HepG2 (cell line): Measurements from ENCODE around the gene ADAMTS15. TPM values are rescaled to one million over a fixed set of nuclear protein-coding genes. Genes with fewer than 3 reads are reported as not detected.

Experiments
- ATAC-seq: fragments of 200-7000 bp; cut with Tn5 transposase; 3 replicates; pipeline ENCODE4 v1.9.1; 2020; ENCODE audit warnings: mild to moderate bottlenecking, moderate library complexity
- BruUV-seq: library from RNA; stranded (reverse); fragments of 400-500 nt; replicated peaks from 2 replicates; lab custom pipeline; 2021; lab: Mats Ljungman, UMichigan
- CTCF ChIA-PET: fragments of 300-600 bp; formaldehyde crosslinking; extraction: SDS; loops from one replicate; lab custom pipeline; 2021; ENCODE audit warnings: low total read pairs, inconsistent platforms, low intra/inter-chr PET ratio; lab: Yijun Ruan, JAX
- POLR2A ChIA-PET: fragments of 350-600 bp; sonication (Branson Sonifier 250); formaldehyde crosslinking; loops from one replicate; lab custom pipeline; 2020; ENCODE audit warnings: antibody characterized with exemption, inconsistent platforms; lab: Yijun Ruan, JAX
- DNase-seq: peaks from one replicate; pipeline ENCODE4 v3.0.0-alpha.2; 2015; ENCODE audit warnings: low spot score
- FAIRE-seq: peaks from 3 replicates; lab custom pipeline; 2011; peaks lifted over from hg19 to GRCh38; lab: Jason Lieb, UNC
- H2AFZ ChIP-seq: one replicate; pipeline ENCODE4 v1.6.1; 2011; ENCODE audit warnings: low read length, inconsistent platforms
- H3K27ac ChIP-seq: fragments of 300-600 bp; 3 replicates; pipeline ENCODE4 v1.8.0; 2011; ENCODE audit warnings: mixed run types, mild to moderate bottlenecking, mixed read lengths, low read length, inconsistent platforms; ENCODE audit not compliant: insufficient read depth; ENCODE audit errors: extremely low read length
- H3K27me3 ChIP-seq, 2 experiments: fragments of 200-600 bp in 1 of 2; 2 replicates in 1 of 2; 3 replicates in 1 of 2; pipeline versions ENCODE4 v1.6.0 to v1.8.0; 2011; ENCODE audit warnings: low read length in 2 of 2, mild to moderate bottlenecking in 2 of 2, moderate library complexity in 2 of 2, inconsistent platforms in 1 of 2; ENCODE audit not compliant: insufficient read depth in 2 of 2, control insufficient read depth in 1 of 2
- H3K36me3 ChIP-seq, 2 experiments: fragments of 200-600 bp in 1 of 2; replicated peaks in 1 of 2; 2 replicates in 1 of 2; 3 replicates in 1 of 2; pipeline versions ENCODE4 v1.5.1 to v1.8.0; 2011; ENCODE audit warnings: low read length in 2 of 2, inconsistent platforms in 1 of 2; ENCODE audit not compliant: insufficient read depth in 2 of 2, control insufficient read depth in 1 of 2
- H3K4me1 ChIP-seq: 2 replicates; pipeline ENCODE4 v1.5.1; 2012; ENCODE audit warnings: low read length, inconsistent platforms; ENCODE audit not compliant: insufficient read depth
- H3K4me2 ChIP-seq: 2 replicates; pipeline ENCODE4 v1.6.0; 2011; ENCODE audit warnings: low read depth, low read length, inconsistent platforms
- H3K4me3 ChIP-seq, 3 experiments: fragments of 200-600 bp in 1 of 3; sonication (generic), shearing (Covaris generic) in 1 of 3; replicated peaks in 1 of 3; 2 replicates each; pipeline ENCODE4 v1.5.1; 2011 to 2016; ENCODE audit warnings: low read length in 3 of 3, inconsistent platforms in 2 of 3, low read depth in 2 of 3, mild to moderate bottlenecking in 2 of 3, control low read depth in 1 of 3, mixed read lengths in 1 of 3; ENCODE audit not compliant: insufficient read depth in 1 of 3
- H3K79me2 ChIP-seq: one replicate; pipeline ENCODE4 v1.6.1; 2011; ENCODE audit warnings: low read length, inconsistent platforms; ENCODE audit not compliant: insufficient read depth
- H3K9ac ChIP-seq: 2 replicates; pipeline ENCODE4 v1.6.0; 2011; ENCODE audit warnings: mild to moderate bottlenecking, low read depth, low read length, inconsistent platforms; ENCODE audit not compliant: insufficient read depth
- H3K9me3 ChIP-seq: 2 replicates; pipeline ENCODE4 v1.5.1; 2012; ENCODE audit warnings: mild to moderate bottlenecking, low read length
- H4K20me1 ChIP-seq: 2 replicates; pipeline ENCODE4 v1.6.0; 2011; ENCODE audit warnings: inconsistent platforms, mild to moderate bottlenecking, low read length, moderate library complexity; ENCODE audit not compliant: insufficient read depth
- EEA1 ChIP-seq: sonication (generic); formaldehyde crosslinking; IDR thresholded peaks from 2 replicates; pipeline ENCODE4 v1.5.1; 2020; ENCODE audit warnings: mild to moderate bottlenecking, missing genetic modification reagents, borderline replicate concordance
- FOXK1 ChIP-seq: sonication (generic); formaldehyde crosslinking; IDR thresholded peaks from 2 replicates; pipeline ENCODE4 v1.4.0; 2020; ENCODE audit warnings: low read depth, missing genetic modification reagents, borderline replicate concordance
- HCFC1 ChIP-seq: fragments of 150-350 bp; IDR thresholded peaks from 2 replicates; pipeline ENCODE4 v1.6.1; 2014; ENCODE audit warnings: low read depth, low read length
- TAF15 ChIP-seq: fragments of 200-400 bp; formaldehyde crosslinking; IDR thresholded peaks from one replicate; pipeline ENCODE4 v1.6.1; 2018; ENCODE audit warnings: mild to moderate bottlenecking, low read depth, low read length; ENCODE audit not compliant: poor library complexity, severe bottlenecking
- TBX2 ChIP-seq: sonication (generic); formaldehyde crosslinking; IDR thresholded peaks from 2 replicates; pipeline ENCODE4 v1.5.0; 2020; ENCODE audit warnings: missing genetic modification reagents, mild to moderate bottlenecking, borderline replicate concordance
- TRIM22 ChIP-seq: fragments of 450-650 bp; IDR thresholded peaks from 2 replicates; pipeline ENCODE4 v1.6.1; 2017
- ZNF570 ChIP-seq: sonication (generic); formaldehyde crosslinking; IDR thresholded peaks from 2 replicates; pipeline ENCODE4 v1.4.0; 2020; ENCODE audit warnings: mild to moderate bottlenecking, missing genetic modification reagents, borderline replicate concordance
- ZNF720 ChIP-seq: sonication (generic); formaldehyde crosslinking; IDR thresholded peaks from 2 replicates; pipeline ENCODE4 v1.4.0; 2020; ENCODE audit warnings: missing genetic modification reagents
- ZNF766 ChIP-seq: sonication (generic); formaldehyde crosslinking; IDR thresholded peaks from 2 replicates; pipeline ENCODE4 v1.5.0; 2020; ENCODE audit warnings: missing genetic modification reagents, borderline replicate concordance
- WGBS: methylation state at CpG from one replicate; pipeline ENCODE4 v1.1.6; 2017; ENCODE audit warnings: low lambda C conversion rate; 5-methylcytosine and 5-hydroxymethylcytosine counted together
- in situ Hi-C: cut with HindIII; loops from 2 replicates; pipeline ENCODE4 v1.10.0; 2017; ENCODE audit warnings: low pct_unique_long_range_greater_than_20kb; ENCODE audit not compliant: extremely low pct_ligation_motif_present
- intact Hi-C: fragments of 100-400 bp; cut with micrococcal nuclease; formaldehyde crosslinking; loops from one replicate; pipeline ENCODE4 v1.10.0; 2022; ENCODE audit not compliant: unreplicated experiment
- polyA plus RNA-seq, 8 experiments: library from polyadenylated mRNA; depleted of rRNA in 3 of 8; stranded (reverse) in 7 of 8; unstranded in 1 of 8; fragments of >200 nt; fragmentation: Illumina TruSeq in 4 of 8; extraction: Trizol in 4 of 8; gene quantifications; 2 replicates each; pipeline versions ENCODE4 v1.2.1 to v1.2.3, GENCODE V29; 2011 to 2016; ENCODE audit warnings: low read depth in 4 of 8, missing spikeins in 1 of 8, mixed read lengths in 1 of 8; ENCODE audit not compliant: insufficient read depth in 1 of 8
- total RNA-seq, 5 experiments: library from RNA; depleted of rRNA; stranded (reverse); fragments of >200 nt; fragmentation: Illumina TruSeq; extraction: Trizol; gene quantifications; 2 replicates each; pipeline ENCODE4 v1.2.3, GENCODE V29; 2016; ENCODE audit warnings: low read depth in 1 of 5
- TF ChIP-seq, protein P1 (sequence below): IDR thresholded peaks from 2 replicates; pipeline ENCODE4 v1.6.1; 2016; ENCODE audit warnings: mild to moderate bottlenecking, missing biosample characterization, missing genetic modification reagents

The ADAMTS15 gene
- total and polyA plus RNA-seq, 2 of the 13 experiments (the other 11 are each of a cell fraction or from before 2014, with no cell fraction given), result 0.01 to 0.02 TPM

GRCh38 chr11:130436171-130436570 is 12.3 kb upstream of the ADAMTS15 start:
- Histone ChIP-seq H3K27ac (no peak overlapping the region), H3K36me3 (no peaks in the 10 kb centered on the region), H3K4me1 (no peaks in the 10 kb centered on the region), H3K4me3 (no peak overlapping the region), H3K9ac (no peak overlapping the region), H3K27me3 (peaks cover 0 to 8% of the 10 kb centered on the region in 2 experiments; a peak in 1 of 5 replicates), H2AFZ (no peak overlapping the region), H3K4me2 (no peak overlapping the region), H3K79me2 (no peaks in the 10 kb centered on the region)
- no TSS peak for BruUV-seq
- 10% methylated on average over 3 of the region's 3 CpGs for WGBS
- DNase-seq (no peak), FAIRE-seq (no peak)
- in situ Hi-C loops (loop anchor here (5.0 to 10.0 kb wide), 2 partner anchors 389 to 431 kb away; no protein-coding TSS in a partner anchor), intact Hi-C loops (no loop called here)
- CTCF ChIA-PET, result interaction anchor here (5.8 to 7.7 kb wide), 2 partner anchors 424 to 458 kb away, joined by 113 to 255 read pairs; no protein-coding TSS in a partner anchor
- POLR2A ChIA-PET, result no interaction called here
- TF ChIP-seq ZNF720 (CRISPR knock-in tag) (no peak), TBX2 (CRISPR knock-in tag) (no peak), HCFC1 (no peak), ZNF766 (CRISPR knock-in tag) (no peak), TAF15 (no peak)
- TF ChIP-seq, all 625 proteins: peak for 0
- Histone ChIP-seq H3K9me3 (no peaks in the 10 kb centered on the region), H4K20me1 (no peaks in the 10 kb centered on the region)
- no peak for ATAC-seq

DNA sequence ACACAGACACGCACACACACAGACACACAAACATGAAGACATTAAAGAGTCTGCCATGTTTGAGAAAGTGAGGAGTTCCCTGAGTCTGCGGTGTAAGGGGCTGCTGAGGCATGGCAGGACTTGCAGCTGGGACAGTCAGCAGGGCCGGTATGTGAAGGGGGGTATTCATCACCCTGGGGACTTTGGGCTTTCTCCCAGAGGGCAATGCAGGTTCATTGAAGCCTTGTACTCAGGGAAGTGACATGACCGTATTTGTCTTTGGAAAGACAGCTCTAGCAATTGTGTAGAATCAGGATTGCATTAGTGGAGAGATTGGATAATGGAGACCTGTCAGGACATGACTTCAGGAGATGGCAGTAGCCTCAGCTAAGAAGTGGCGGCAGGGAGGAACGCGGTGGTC is 10.6 kb upstream of the ADAMTS15 start:
- H3K36me3 ChIP-seq, result no peaks in the 10 kb centered on the region
- H3K27me3 ChIP-seq, result peaks cover 0 to 12% of the 10 kb centered on the region in 2 experiments; a peak in 1 of 5 replicates
- BruUV-seq, result no TSS peak
- ChIA-PET POLR2A (no interaction called here), CTCF (no interaction called here)
- no peaks in the 10 kb centered on the region for H4K20me1 ChIP-seq
- H3K9ac ChIP-seq, result no peak overlapping the region
- no peak for ATAC-seq
- no peaks in the 10 kb centered on the region for H3K9me3 ChIP-seq
- no peaks in the 10 kb centered on the region for H3K4me1 ChIP-seq
- no peak for DNase-seq
- no peak overlapping the region for H2AFZ ChIP-seq
- FAIRE-seq, result no peak
- no peaks in the 10 kb centered on the region for H3K79me2 ChIP-seq
- WGBS, result 53% methylated on average over 7 of the region's 7 CpGs
- intact Hi-C loops (no loop called here), in situ Hi-C loops (loop anchor here (5.0 to 10.0 kb wide), 2 partner anchors 387 to 429 kb away; no protein-coding TSS in a partner anchor)
- no peak overlapping the region for H3K27ac ChIP-seq
- no peak overlapping the region for H3K4me3 ChIP-seq
- no peak overlapping the region for H3K4me2 ChIP-seq
- TF ChIP-seq ZNF570 (CRISPR knock-in tag) (no peak), FOXK1 (CRISPR knock-in tag) (no peak), TRIM22 (no peak), EEA1 (CRISPR knock-in tag) (no peak)
- TF ChIP-seq, protein P1, sequence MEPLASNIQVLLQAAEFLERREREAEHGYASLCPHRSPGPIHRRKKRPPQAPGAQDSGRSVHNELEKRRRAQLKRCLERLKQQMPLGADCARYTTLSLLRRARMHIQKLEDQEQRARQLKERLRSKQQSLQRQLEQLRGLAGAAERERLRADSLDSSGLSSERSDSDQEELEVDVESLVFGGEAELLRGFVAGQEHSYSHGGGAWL (CRISPR knock-in tag), result no peak
